Endothelial cell of umbilical vein (primary cell): ENCODE measurements around the gene TMEM33. TPM values are rescaled to one million over a fixed set of nuclear protein-coding genes. Genes with fewer than 3 reads are reported as not detected.

ENCODE experiments used
- BruUV-seq: library from RNA; stranded (reverse); fragments of 400-500 nt; replicated peaks from 2 replicates; lab custom pipeline; 2021; lab: Mats Ljungman, UMichigan
- CTCF ChIA-PET: fragments of 300-600, 350-600 bp; sonication (Branson Sonifier 250); formaldehyde crosslinking; loops from one replicate; lab custom pipeline; 2021; ENCODE audit warnings: antibody characterized with exemption, inconsistent platforms; lab: Charles Lee
- POLR2A ChIA-PET: fragments of 300-600, 350-600 bp; sonication (Branson Sonifier 250); formaldehyde crosslinking; loops from one replicate; lab custom pipeline; 2021; ENCODE audit warnings: antibody characterized with exemption, inconsistent platforms; lab: Charles Lee
- DNase-seq: peaks from one replicate; pipeline ENCODE4 v3.0.0-alpha.2; 2011; ENCODE audit warnings: low read depth, low spot score
- FAIRE-seq: peaks from 2 replicates; lab custom pipeline; 2011; peaks lifted over from hg19 to GRCh38; lab: Jason Lieb, UNC
- H2AFZ ChIP-seq: 2 replicates; pipeline ENCODE4 v1.6.0; 2012; ENCODE audit warnings: low read depth, low read length, control low read depth, inconsistent platforms
- H3K27ac ChIP-seq: 2 replicates; pipeline ENCODE4 v1.5.1; 2011; ENCODE audit warnings: low read depth, mild to moderate bottlenecking, control low read depth, low read length, moderate library complexity; ENCODE audit not compliant: insufficient read depth
- H3K27me3 ChIP-seq, 2 experiments: 2 replicates each; pipeline versions ENCODE4 v1.6.0 to v1.6.1; 2011; ENCODE audit warnings: low read length in 2 of 2, mixed read lengths in 1 of 2; ENCODE audit not compliant: control insufficient read depth in 2 of 2, insufficient read depth in 2 of 2
- H3K36me3 ChIP-seq, 2 experiments: 2 replicates in 1 of 2; 3 replicates in 1 of 2; pipeline ENCODE4 v1.5.1; 2011; ENCODE audit warnings: low read length in 2 of 2, mild to moderate bottlenecking in 1 of 2, moderate library complexity in 1 of 2; ENCODE audit not compliant: control insufficient read depth in 2 of 2, insufficient read depth in 2 of 2; ENCODE audit errors: extremely low read depth in 1 of 2
- H3K4me1 ChIP-seq: 3 replicates; pipeline ENCODE4 v1.5.1; 2011; ENCODE audit warnings: mild to moderate bottlenecking, low read length; ENCODE audit not compliant: control insufficient read depth, insufficient read depth; ENCODE audit errors: extremely low read depth
- H3K4me2 ChIP-seq: 2 replicates; pipeline ENCODE4 v1.6.1; 2011; ENCODE audit warnings: low read length, control low read depth, mixed read lengths; ENCODE audit not compliant: insufficient read depth
- H3K4me3 ChIP-seq, 3 experiments: fragments of 200-600 bp in 1 of 3; sonication (generic), shearing (Covaris generic) in 1 of 3; replicated peaks in 1 of 3; 2 replicates each; pipeline ENCODE4 v1.5.1; 2011 to 2016; ENCODE audit warnings: control low read depth in 3 of 3, low read length in 3 of 3, mild to moderate bottlenecking in 2 of 3, inconsistent platforms in 1 of 3, low read depth in 1 of 3, moderate library complexity in 1 of 3; ENCODE audit not compliant: insufficient read depth in 1 of 3
- H3K79me2 ChIP-seq: 2 replicates; pipeline ENCODE4 v1.6.0; 2012; ENCODE audit warnings: low read length, inconsistent platforms; ENCODE audit not compliant: control insufficient read depth, insufficient read depth
- H3K9ac ChIP-seq: replicated peaks from 2 replicates; pipeline ENCODE3; 2011; ENCODE audit warnings: low read length, control low read depth; ENCODE audit not compliant: insufficient read depth; ENCODE audit errors: extremely low read depth
- H3K9me1 ChIP-seq: replicated peaks from 3 replicates; pipeline ENCODE4 v1.6.0; 2011; ENCODE audit warnings: mild to moderate bottlenecking, low read length; ENCODE audit not compliant: control insufficient read depth, insufficient read depth; ENCODE audit errors: extremely low read depth
- H3K9me3 ChIP-seq: replicated peaks from 2 replicates; pipeline ENCODE4 v1.5.1; 2012; ENCODE audit warnings: low read length, inconsistent platforms; ENCODE audit not compliant: control insufficient read depth, insufficient read depth
- H4K20me1 ChIP-seq: replicated peaks from 2 replicates; pipeline ENCODE3; 2011; ENCODE audit warnings: mild to moderate bottlenecking, low read length; ENCODE audit not compliant: control insufficient read depth, insufficient read depth; ENCODE audit errors: extremely low read depth
- CTCF ChIP-seq, 2 donors: IDR thresholded peaks; 1 replicate in 1 of 2; 2 replicates in 1 of 2; pipeline ENCODE4 v1.5.1; 2011; ENCODE audit warnings: low read length in 2 of 2, mild to moderate bottlenecking in 2 of 2, moderate library complexity in 2 of 2, control low read depth in 1 of 2, inconsistent platforms in 1 of 2, low read depth in 1 of 2; ENCODE audit not compliant: insufficient read depth in 1 of 2; ENCODE audit errors: extremely low read depth in 1 of 2
- GATA2 ChIP-seq: IDR thresholded peaks from 2 replicates; pipeline ENCODE4 v1.7.0; 2011; ENCODE audit warnings: low read depth, mild to moderate bottlenecking, moderate library complexity, mixed read lengths, low read length; ENCODE audit not compliant: insufficient read length, insufficient read depth
- MAX ChIP-seq: IDR thresholded peaks from 2 replicates; pipeline ENCODE4 v1.6.1; 2011; ENCODE audit not compliant: insufficient read depth, insufficient read length
- dilution Hi-C: fragments of 300-500 bp; cut with MboI; formaldehyde crosslinking; loops from one replicate; pipeline ENCODE4 v1.15.0; 2019; ENCODE audit warnings: low sequenced_read_pairs; ENCODE audit not compliant: extremely low pct_ligation_motif_present
- intact Hi-C: fragments of 100-400 bp; cut with micrococcal nuclease; formaldehyde crosslinking; loops from one replicate; pipeline ENCODE4 v1.10.0; 2022
- polyA plus RNA-seq, 4 experiments: library from polyadenylated mRNA; depleted of rRNA in 3 of 4; stranded (reverse) in 3 of 4; unstranded in 1 of 4; fragments of >200 nt; gene quantifications; 2 replicates each; pipeline versions ENCODE4 v1.2.1 to v1.2.3, GENCODE V29; 2011 to 2012; ENCODE audit warnings: missing spikeins in 1 of 4
- total RNA-seq: library from RNA; stranded (reverse); gene quantifications from 2 replicates; pipeline ENCODE4 v1.2.3, GENCODE V29; 2021

Gene TMEM33
- total and polyA plus RNA-seq, 2 donors (not counting 3 experiments of a cell fraction or from before 2014, with no cell fraction given) = 52.9 to 60.1 TPM

GRCh38 chr4:41991916-41992767 is 56.9 kb downstream of the TMEM33 start:
- Histone ChIP-seq H3K9me3 (no peaks in the 10 kb centered on the region), H3K4me1 (peaks cover 14% of the 10 kb centered on the region), H3K4me3 (no peak overlapping the region), H3K4me2 (peak overlapping the region; percentile 95), H4K20me1 (no peaks in the 10 kb centered on the region), H3K36me3 (no peaks in the 10 kb centered on the region), H2AFZ (no peak overlapping the region), H3K27ac (no peak overlapping the region), H3K79me2 (peaks cover 20% of the 10 kb centered on the region), H3K27me3 (no peaks in the 10 kb centered on the region), H3K9ac (no peak overlapping the region), H3K9me1 (no peaks in the 10 kb centered on the region)
- dilution Hi-C loops (no loop called here), intact Hi-C loops (no loop called here)
- FAIRE-seq (no peak), DNase-seq (no peak)
- TF ChIP-seq CTCF (IDR thresholded peaks at IDR 0.05; ENCODE audit: extremely low read depth in 1 of 2, insufficient read depth in 1 of 2, low read depth in 1 of 2, low read length in 2 of 2) (no peak), MAX (no peak), GATA2 (no peak)
- POLR2A ChIA-PET = no interaction called here
- CTCF ChIA-PET = no interaction called here
- no TSS peak for BruUV-seq
